Measurements from ENCODE around the gene HABP4.

Gene HABP4

GRCh38 chr9:96476013-96476412 lies 26.0 kb downstream of the HABP4 start:
- in situ Hi-C loops (cut with HindIII; ENCODE audit: low sequenced_read_pairs), result no loop called here

- in situ Hi-C loops (cut with HindIII; ENCODE audit: low sequenced_read_pairs), result no loop called here
Measured at GRCh38 chr9:96476591-96476990, 26.6 kb downstream of the HABP4 start.

DNA sequence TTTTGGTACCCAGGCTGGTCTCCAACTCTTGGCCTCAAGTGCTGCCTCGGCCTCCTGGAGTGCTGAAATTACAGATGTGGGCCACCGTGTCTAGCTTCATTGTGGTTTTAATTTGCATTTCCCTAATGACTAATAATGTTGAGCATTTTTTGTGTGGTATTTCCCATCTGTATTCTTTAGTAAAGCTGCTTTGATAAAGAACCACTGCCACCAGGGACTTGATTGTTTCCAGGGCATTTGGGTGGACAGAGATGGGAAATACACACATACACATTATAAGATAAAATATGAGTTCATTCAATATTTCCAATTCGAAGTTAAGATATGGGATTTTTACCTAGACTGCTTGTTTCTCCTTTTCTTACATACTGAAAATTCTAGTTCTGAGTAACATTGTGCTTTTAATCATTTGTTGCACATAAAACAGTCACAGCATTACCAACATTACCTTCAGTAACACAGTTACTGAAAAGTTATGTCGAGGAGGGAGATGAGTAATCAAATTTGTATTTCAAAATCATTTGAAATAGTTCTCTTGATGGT lies 28.9 kb downstream of the HABP4 start:
- in situ Hi-C loops (cut with HindIII; ENCODE audit: low sequenced_read_pairs), result no loop called here

DNA sequence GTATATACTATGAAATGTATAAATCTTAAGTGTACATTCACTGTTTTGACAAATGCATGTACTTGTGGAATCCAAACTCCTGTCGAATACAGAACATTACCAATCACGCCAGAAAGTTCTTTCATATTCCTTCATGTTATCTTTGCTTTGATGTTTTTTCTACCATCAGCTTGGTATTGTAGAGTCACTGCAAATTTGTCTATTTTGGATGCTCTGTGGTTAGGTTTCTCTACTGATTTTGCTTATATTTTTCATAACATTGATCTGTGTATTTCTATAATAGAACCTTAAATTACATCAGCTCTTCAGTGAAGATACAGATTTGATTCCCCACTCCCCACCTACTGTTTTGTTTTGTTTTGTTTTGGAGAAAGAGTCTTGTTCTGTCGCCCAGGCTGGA lies 30.8 kb downstream of the HABP4 start:
- in situ Hi-C loops (cut with HindIII; ENCODE audit: low sequenced_read_pairs), result no loop called here

GRCh38 chr9:96482476-96482875 lies 32.5 kb downstream of the HABP4 start:
- in situ Hi-C loops (cut with HindIII; ENCODE audit: low sequenced_read_pairs), result no loop called here

- in situ Hi-C loops (cut with HindIII; ENCODE audit: low sequenced_read_pairs), result no loop called here
Measured at GRCh38 chr9:96483197-96483596, 33.2 kb downstream of the HABP4 start.

DNA sequence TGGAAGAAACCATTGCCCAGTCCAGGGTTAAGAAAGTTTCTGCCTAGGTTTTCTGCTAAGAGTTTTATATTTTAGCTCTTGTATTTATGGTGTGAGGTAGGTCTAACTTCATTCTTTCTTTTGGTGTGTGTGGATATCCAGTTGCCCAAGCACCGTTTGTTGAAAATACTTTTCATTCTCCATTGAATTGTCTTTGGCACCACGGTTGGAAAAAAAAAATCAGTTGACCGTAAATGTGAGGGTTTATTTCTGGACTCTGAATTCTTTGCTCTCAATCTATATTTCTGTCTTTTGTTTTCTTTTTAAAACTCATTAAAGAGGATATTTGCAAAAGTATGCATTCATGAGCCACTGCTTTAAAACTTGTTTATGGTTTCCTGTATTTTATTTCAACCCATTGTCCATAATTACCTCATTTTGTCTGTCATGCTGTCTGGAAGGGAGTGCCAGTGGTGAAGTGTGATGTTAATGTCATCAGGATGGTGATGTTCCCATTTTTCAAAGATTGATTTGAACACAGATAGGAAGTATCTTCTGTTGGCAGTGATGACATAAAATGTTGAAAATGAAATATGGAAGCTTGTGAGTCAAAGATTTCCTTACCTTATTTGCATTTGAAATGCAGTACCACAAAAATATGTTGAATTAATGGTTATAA lies 33.9 kb downstream of the HABP4 start:
- in situ Hi-C loops (cut with HindIII; ENCODE audit: low sequenced_read_pairs), result no loop called here

GRCh38 chr9:96484521-96484931 lies 34.6 kb downstream of the HABP4 start:
- in situ Hi-C loops (cut with HindIII; ENCODE audit: low sequenced_read_pairs), result no loop called here

DNA sequence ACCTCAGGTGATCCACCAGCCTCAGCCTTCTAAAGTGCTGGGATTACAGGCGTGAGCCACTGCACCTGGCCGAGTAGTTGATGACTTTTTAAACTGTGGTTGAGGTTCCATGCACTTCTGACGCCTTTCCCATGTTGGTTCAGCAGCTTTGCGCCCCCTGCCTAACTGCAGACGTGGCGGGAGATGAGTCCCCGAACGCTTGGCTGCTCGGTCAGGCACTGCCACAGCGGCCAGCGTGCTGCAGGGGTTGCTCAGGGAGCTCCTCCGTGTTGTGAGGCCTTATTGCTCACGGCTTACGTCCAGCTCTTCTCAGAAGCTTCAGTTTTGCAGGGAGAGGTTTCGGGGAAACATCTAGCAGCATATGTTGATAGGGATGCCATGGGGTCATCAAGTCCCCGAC lies 35.3 kb downstream of the HABP4 start:
- in situ Hi-C loops (cut with HindIII; ENCODE audit: low sequenced_read_pairs), result no loop called here

GRCh38 chr9:96486386-96487028 lies 36.5 kb downstream of the HABP4 start:
- in situ Hi-C loops (cut with HindIII; ENCODE audit: low sequenced_read_pairs), result no loop called here

- in situ Hi-C loops (cut with HindIII; ENCODE audit: low sequenced_read_pairs), result no loop called here
Measured at GRCh38 chr9:96487029-96487396, 37.0 kb downstream of the HABP4 start.

DNA sequence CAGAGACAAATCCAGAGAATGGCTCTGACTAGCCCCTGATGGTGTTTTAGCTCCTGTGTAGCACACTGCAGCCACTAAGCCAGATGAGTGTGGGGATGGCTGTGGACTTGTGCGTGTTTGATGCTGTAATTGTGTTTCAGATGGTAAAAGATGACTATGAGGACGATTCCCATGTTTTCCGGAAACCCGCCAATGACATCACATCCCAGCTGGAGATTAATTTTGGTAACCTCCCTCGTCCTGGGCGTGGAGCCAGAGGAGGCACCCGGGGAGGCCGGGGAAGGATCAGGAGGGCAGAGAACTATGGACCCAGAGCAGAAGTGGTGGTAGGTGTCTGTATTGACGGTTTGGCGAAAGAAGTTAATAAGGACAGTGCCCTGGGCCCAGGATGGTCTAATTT lies 38.0 kb downstream of the HABP4 start:
- in situ Hi-C loops (cut with HindIII; ENCODE audit: low sequenced_read_pairs), result no loop called here

DNA sequence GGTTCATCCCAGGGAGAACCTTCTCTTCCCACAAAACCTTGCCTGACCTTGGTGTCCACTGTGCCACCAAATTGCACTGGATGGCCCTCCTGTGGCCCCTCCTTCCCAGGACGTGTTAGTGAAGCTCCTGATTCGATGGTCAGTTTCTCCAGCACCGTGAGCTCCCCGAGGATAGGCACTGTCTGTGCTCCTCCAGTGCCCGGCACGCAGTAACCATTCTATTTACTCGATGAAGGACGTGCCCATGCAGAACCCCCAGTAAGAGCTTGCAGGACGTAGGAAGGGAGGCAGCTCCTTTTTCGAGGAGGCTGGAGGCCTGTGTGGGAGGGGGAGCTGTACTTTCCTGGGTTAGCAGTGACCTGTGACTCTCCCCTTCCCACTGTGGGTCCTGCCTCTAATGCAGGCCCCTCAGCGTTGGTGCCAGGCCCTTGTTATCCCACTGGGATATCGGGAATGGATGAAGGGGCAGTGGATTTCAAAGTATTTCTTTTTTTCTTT lies 39.6 kb downstream of the HABP4 start:
- in situ Hi-C loops (cut with HindIII; ENCODE audit: low sequenced_read_pairs), result no loop called here

- in situ Hi-C loops (cut with HindIII; ENCODE audit: low sequenced_read_pairs), result no loop called here
Measured at GRCh38 chr9:96490534-96491078, 40.6 kb downstream of the HABP4 start.

DNA sequence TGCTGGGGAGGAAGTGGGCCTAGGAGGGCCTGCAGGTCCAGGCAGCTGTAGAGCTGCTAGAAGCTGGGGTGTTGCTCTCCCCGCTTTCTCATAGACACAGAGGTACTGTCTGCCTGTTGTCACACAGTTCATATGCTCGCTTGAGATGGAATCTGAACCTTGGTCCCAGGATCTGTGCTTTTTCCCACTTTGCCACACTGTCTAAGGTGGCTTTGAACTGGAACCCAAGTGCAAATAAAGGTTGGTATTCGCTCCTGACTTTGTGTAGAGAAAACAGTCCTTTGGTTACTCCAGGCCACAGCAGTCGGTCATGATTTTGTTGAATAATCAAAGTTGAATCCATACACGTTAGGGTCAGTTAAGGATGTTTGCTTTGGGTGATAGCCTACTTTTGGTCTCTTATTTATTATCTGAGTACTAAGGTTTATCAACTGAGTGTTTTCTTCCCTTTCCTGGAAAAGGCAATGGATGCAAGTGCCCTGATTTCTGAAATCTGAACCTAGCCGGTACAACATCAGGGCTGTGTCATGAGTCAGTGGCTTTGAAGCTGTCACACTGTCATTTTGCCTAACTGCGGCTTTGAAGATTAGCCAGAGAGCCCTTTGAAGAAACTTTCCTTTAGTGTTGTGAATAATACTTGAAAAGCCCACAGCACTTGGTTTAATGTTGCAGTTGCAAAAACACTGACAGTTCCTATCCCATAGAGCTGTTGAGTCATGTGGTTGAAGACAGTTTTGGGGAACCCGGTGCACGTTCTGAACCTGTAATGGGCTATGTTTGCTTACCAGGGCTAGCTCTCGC lies 41.3 kb downstream of the HABP4 start:
- in situ Hi-C loops (cut with HindIII; ENCODE audit: low sequenced_read_pairs), result no loop called here

- in situ Hi-C loops (cut with HindIII; ENCODE audit: low sequenced_read_pairs), result no loop called here
Measured at GRCh38 chr9:96491880-96492525, 42.0 kb downstream of the HABP4 start.

- in situ Hi-C loops (cut with HindIII; ENCODE audit: low sequenced_read_pairs), result no loop called here
Measured at GRCh38 chr9:96492993-96493531, 43.1 kb downstream of the HABP4 start.

DNA sequence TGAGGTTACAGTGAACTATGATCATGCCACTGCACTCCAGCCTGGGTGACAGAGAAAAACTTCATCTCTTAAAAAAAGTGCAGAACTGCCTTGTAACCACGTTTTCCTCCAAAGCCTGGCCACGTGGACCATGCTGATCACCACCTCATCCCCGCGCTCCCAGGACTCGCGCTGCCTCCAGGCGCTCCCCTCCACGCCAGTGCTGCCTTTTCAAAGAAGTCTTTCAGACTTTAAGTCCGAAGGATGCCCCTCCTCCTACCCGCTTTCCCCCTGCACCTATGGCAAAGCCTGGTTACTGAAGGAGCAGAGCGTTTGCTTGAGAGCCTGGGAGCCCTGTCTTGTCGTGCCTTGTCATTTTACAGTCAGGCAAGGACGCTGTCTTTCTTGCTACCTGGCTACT lies 43.8 kb downstream of the HABP4 start:
- in situ Hi-C loops (cut with HindIII; ENCODE audit: low sequenced_read_pairs), result no loop called here

DNA sequence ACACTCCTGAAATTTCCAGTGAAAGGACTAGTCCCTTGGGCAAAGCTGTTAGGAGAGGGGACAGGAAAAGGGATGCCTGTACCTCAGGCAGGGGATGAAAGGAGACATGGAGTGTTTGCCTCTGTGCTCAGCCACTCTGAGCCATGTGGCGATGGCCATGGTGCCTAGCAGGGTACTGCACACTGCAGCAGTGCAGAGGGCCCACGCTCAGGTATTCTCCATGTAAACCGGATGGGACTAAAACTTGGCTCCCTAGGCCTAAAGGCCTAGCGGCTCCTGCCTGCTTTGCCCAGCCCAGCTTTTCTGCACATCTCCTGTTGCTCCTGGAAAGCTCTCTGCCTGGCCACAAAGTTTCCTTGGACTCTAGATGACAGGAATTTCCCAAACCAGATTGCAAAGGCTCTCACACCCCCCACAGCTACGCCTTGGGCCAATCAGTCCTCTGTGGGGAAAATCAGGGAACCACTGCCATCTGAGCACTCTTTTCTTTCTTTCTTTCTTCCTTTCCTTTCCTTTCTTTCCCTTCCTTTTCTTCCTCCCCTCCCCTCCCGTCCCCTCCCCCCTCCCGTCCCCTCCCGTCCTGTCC lies 44.3 kb downstream of the HABP4 start:
- in situ Hi-C loops (cut with HindIII; ENCODE audit: low sequenced_read_pairs), result no loop called here

DNA sequence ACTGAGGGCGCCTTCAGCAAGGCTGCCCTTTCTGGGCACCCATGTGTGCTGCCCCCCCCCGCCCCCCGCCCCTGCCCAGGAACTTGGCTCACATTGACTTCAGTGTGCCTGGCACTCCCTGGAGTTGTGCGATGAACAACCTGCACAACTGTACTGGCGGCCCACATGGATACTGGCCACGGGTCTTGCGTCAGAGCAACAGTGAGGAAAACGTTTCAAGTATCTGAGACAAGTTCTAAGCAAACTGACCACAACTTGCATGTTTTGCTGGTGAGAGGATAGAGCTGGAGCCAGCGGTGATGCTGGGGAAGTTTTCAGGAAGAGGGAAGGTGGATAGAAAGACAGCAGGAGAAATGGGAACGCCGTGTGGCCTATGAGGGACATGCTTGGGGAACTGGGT lies 45.4 kb downstream of the HABP4 start:
- in situ Hi-C loops (cut with HindIII; ENCODE audit: low sequenced_read_pairs), result no loop called here
